GM13977 (cell line): Measurements from ENCODE around the gene ARL6IP5.
A peak's percentile ranks its signal among the peaks of the same experiment; 100 is the strongest.

Experiments used
- DNase-seq: peaks from one replicate; pipeline ENCODE4 v3.0.0; 2012; ENCODE audit warnings: low spot score
- CTCF ChIP-seq: IDR thresholded peaks from 2 replicates; pipeline ENCODE4 v1.5.1; 2012; ENCODE audit warnings: mild to moderate bottlenecking, control low read depth; ENCODE audit not compliant: insufficient read depth; ENCODE audit errors: extremely low read depth, missing control alignments
- in situ Hi-C: fragments of 300-500 bp; cut with MboI; formaldehyde crosslinking; loops from one replicate; pipeline ENCODE4 v1.12.0; 2022; ENCODE audit warnings: low sequenced_read_pairs, low pct_unique_long_range_greater_than_20kb, mixed read lengths, inconsistent platforms; ENCODE audit not compliant: unreplicated experiment

The ARL6IP5 gene

GRCh38 chr3:69129531-69129930, 44.8 kb downstream of the ARL6IP5 start:
- TF ChIP-seq CTCF, result no peak
- DNase-seq, result no peak
- in situ Hi-C loops, result no loop called here

GRCh38 chr3:69130689-69131088, 46.0 kb downstream of the ARL6IP5 start:
- no peak for TF ChIP-seq CTCF
- DNase-seq, result peak; percentile 14
- in situ Hi-C loops, result no loop called here

GRCh38 chr3:69137005-69137404, 52.3 kb downstream of the ARL6IP5 start:
- in situ Hi-C loops, result no loop called here
- DNase-seq, result no peak
- TF ChIP-seq CTCF, result no peak

GRCh38 chr3:69137412-69137811, 52.7 kb downstream of the ARL6IP5 start:
- in situ Hi-C loops, result no loop called here
- DNase-seq, result no peak
- TF ChIP-seq CTCF, result no peak

GRCh38 chr3:69141313-69141712, 56.6 kb downstream of the ARL6IP5 start:
- no peak for TF ChIP-seq CTCF
- DNase-seq, result no peak
- in situ Hi-C loops, result no loop called here

GRCh38 chr3:69142090-69142489, 57.4 kb downstream of the ARL6IP5 start:
- in situ Hi-C loops, result no loop called here
- TF ChIP-seq CTCF, result no peak
- DNase-seq, result no peak
